Measurements from ENCODE around the gene NOL6.
A peak's percentile ranks its signal among the peaks of the same experiment; 100 is the strongest.

Gene NOL6

GRCh38 chr9:33446240-33446945, 27.3 kb downstream of the NOL6 start:
- TF ChIP-seq CTCF (IDR thresholded peaks at IDR 0.05; ENCODE audit: control extremely low read depth, extremely low read depth, low read depth, missing control alignments): no peak
- peak; percentile 78 for DNase-seq (ENCODE audit: extremely low spot score)
- ChIA-PET POLR2A (interaction anchor here (1.7 kb wide), 1 partner anchor 27 kb away, joined by 6 read pairs; the partner anchor contains the start of gene NOL6), CTCF (interaction anchor here (0.8 to 11.3 kb wide), 4 partner anchors 9 to 28 kb away, joined by 3 to 174 read pairs (median 6); partner anchors contain the start of gene NOL6)

- no peak for DNase-seq (ENCODE audit: extremely low spot score)
- ChIA-PET CTCF (interaction anchor here (1.7 to 11.3 kb wide), 3 partner anchors 7 to 19 kb away, joined by 6 to 174 read pairs (median 7); no protein-coding TSS in a partner anchor), POLR2A (interaction anchor here (1.7 kb wide), 1 partner anchor 28 kb away, joined by 6 read pairs; the partner anchor contains the start of gene NOL6)
- TF ChIP-seq CTCF (IDR thresholded peaks at IDR 0.05; ENCODE audit: control extremely low read depth, extremely low read depth, low read depth, missing control alignments): no peak
These were observed 28.1 kb downstream of the NOL6 start for GRCh38 chr9:33445389-33446239.

GRCh38 chr9:33443464-33444154, 30.1 kb downstream of the NOL6 start:
- ChIA-PET CTCF (interaction anchor here (1.7 to 2.5 kb wide), 3 partner anchors 9 to 24 kb away, joined by 6 to 14 read pairs (median 7); no protein-coding TSS in a partner anchor), POLR2A (interaction anchor here (0.7 kb wide), 1 partner anchor 20 kb away, joined by 4 read pairs; no protein-coding TSS in a partner anchor)
- no peak for TF ChIP-seq CTCF (IDR thresholded peaks at IDR 0.05; ENCODE audit: control extremely low read depth, extremely low read depth, low read depth, missing control alignments)
- no peak for DNase-seq (ENCODE audit: extremely low spot score)

GRCh38 chr9:33443047-33443446, 30.7 kb downstream of the NOL6 start:
- ChIA-PET CTCF (interaction anchor here (2.3 to 2.5 kb wide), 2 partner anchors 16 to 24 kb away, joined by 7 to 14 read pairs; no protein-coding TSS in a partner anchor), POLR2A (no interaction called here)
- TF ChIP-seq CTCF (IDR thresholded peaks at IDR 0.05; ENCODE audit: control extremely low read depth, extremely low read depth, low read depth, missing control alignments): no peak

GRCh38 chr9:33442125-33442524, 31.6 kb downstream of the NOL6 start:
- no peak for DNase-seq (ENCODE audit: extremely low spot score)
- CTCF ChIA-PET: interaction anchor here (1.0 to 3.2 kb wide), 4 partner anchors 10 to 27 kb away, joined by 3 to 20 read pairs (median 14); no protein-coding TSS in a partner anchor
- TF ChIP-seq CTCF (IDR thresholded peaks at IDR 0.05; ENCODE audit: control extremely low read depth, extremely low read depth, low read depth, missing control alignments): no peak
- POLR2A ChIA-PET: no interaction called here

More at GRCh38 chr9:33443047-33443446, 30.7 kb downstream of the NOL6 start:
- DNase-seq (ENCODE audit: extremely low spot score): no peak

All from GM10248 (cell line).